DOHH2 (cell line): ENCODE data around the gene LRRC10.

Experiments used
- CTCF ChIP-seq: fragments of 200-600 bp; sonication (generic); IDR thresholded peaks from one replicate; pipeline ENCODE4 v1.5.1; 2014; ENCODE audit warnings: antibody characterized with exemption, mild to moderate bottlenecking, low read depth, low read length; ENCODE audit not compliant: poor library complexity, severe bottlenecking
- EZH2phosphoT487 ChIP-seq: fragments of 200-600 bp; sonication (generic); IDR thresholded peaks from 2 replicates; pipeline ENCODE4 v1.6.1; 2017; ENCODE audit warnings: borderline replicate concordance, mild to moderate bottlenecking, antibody characterized with exemption, low read length, moderate library complexity, mixed read lengths

GRCh38 chr12:69610126-69610525, 581 bp downstream of the LRRC10 start:
- no peak for TF ChIP-seq CTCF
- TF ChIP-seq EZH2phosphoT487 = no peak
